ENCODE measurements around the gene SKIC3. TPM values are rescaled to one million over a fixed set of nuclear protein-coding genes. Genes with fewer than 3 reads are reported as not detected.

Gene SKIC3
- 93.0 and 102 TPM in 2 replicates for total RNA-seq (2022)
- Bru-seq, nascent RNA, result percentile 80 among the genes with signal in this experiment
- percentile 80 among the genes with signal in this experiment for BruChase-seq, experiment 1, labeled RNA remaining after a 6-hour chase
- BruChase-seq, experiment 2, labeled RNA remaining after a 2-hour chase, result percentile 80 among the genes with signal in this experiment
- long read RNA-seq, full-length matches to known transcripts, result 14 of 32 reads
- long read RNA-seq, partial matches to known transcripts, result 10 of 32 reads
- long read RNA-seq, other reads (novel, unspliced or antisense), result 8 of 32 reads

DNA sequence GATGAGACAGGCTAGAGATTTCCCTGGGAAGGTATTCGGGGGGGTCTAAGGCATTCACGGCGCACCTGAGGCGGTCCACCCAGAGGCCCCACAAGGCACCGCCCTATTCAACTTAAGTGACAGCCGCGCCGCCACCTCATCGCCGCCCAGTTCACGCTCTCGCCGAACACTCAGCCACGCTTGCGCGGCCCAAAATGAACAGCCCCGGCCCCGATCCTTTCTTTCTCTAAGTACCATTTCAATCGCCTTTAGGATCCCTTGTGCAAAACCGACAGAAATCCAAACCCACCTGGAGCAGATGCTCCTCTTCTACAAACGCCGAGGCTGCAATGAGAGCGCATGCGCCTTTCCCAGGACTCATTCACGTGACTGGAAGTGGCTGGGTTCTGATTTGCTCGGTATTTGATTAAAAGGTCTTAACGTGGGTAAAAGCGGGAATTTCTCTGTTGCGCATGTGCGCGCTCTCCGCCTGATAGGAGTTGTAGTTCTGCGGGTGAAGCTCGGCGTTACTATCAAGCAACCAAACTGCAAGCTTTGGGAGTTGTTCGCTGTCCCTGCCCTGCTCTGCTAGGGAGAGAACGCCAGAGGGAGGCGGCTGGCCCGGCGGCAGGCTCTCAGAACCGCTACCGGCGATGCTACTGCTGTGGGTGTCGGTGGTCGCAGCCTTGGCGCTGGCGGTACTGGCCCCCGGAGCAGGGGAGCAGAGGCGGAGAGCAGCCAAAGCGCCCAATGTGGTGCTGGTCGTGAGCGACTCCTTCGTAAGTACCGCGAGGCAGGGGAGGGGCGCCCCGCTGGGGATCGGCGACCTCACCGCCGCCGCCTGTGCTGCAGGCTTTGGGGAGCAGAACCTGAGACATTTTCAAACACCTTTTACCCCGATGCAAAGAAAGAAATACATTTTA, at the start of gene SKIC3, which contains the start of gene ARSK:
Gene SKIC3 (minus strand): TSS at position 331 of the 902 bp plus-strand sequence. CDS start 7,827 bp downstream, outside the sequence.
Gene ARSK (plus strand): TSS at position 455 of the 902 bp plus-strand sequence. CDS start 178 bp downstream, at position 633.
- TF ChIP-seq, protein P1, sequence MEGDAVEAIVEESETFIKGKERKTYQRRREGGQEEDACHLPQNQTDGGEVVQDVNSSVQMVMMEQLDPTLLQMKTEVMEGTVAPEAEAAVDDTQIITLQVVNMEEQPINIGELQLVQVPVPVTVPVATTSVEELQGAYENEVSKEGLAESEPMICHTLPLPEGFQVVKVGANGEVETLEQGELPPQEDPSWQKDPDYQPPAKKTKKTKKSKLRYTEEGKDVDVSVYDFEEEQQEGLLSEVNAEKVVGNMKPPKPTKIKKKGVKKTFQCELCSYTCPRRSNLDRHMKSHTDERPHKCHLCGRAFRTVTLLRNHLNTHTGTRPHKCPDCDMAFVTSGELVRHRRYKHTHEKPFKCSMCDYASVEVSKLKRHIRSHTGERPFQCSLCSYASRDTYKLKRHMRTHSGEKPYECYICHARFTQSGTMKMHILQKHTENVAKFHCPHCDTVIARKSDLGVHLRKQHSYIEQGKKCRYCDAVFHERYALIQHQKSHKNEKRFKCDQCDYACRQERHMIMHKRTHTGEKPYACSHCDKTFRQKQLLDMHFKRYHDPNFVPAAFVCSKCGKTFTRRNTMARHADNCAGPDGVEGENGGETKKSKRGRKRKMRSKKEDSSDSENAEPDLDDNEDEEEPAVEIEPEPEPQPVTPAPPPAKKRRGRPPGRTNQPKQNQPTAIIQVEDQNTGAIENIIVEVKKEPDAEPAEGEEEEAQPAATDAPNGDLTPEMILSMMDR (IDR thresholded peaks at IDR 0.05; ENCODE audit: unreplicated experiment), result peak; percentile 21
- peaks cover 11% of the 10 kb centered on the region for H3K4me1 Mint-ChIP-seq (ENCODE audit: low read depth, unreplicated experiment)
- CTCF ChIA-PET, result interaction anchor here (0.5 to 1.2 kb wide), 4 partner anchors 12 to 743 kb away, joined by 3 to 4 read pairs (median 4); no protein-coding TSS in a partner anchor
- peak within 1 kb of the TSS; percentile 93 for H3K4me3 Mint-ChIP-seq (ENCODE audit: low read depth, unreplicated experiment)
- TSS peak; percentile 59 for BruUV-seq (replicated peaks)
- DNase-seq, result peak; percentile 91
- no peaks in the 10 kb centered on the region for H3K27me3 Mint-ChIP-seq (ENCODE audit: unreplicated experiment)
- no peaks in the 10 kb centered on the region for H3K9me3 Mint-ChIP-seq (ENCODE audit: low read depth, unreplicated experiment)
- intact Hi-C loops (cut with micrococcal nuclease; ENCODE audit: unreplicated experiment), result no loop called here
- H3K27ac Mint-ChIP-seq (ENCODE audit: unreplicated experiment), result peak within 1 kb of the TSS; percentile 86
- H3K36me3 Mint-ChIP-seq (ENCODE audit: insufficient read depth, unreplicated experiment), result peaks cover 23% of the 10 kb centered on the region

DNA sequence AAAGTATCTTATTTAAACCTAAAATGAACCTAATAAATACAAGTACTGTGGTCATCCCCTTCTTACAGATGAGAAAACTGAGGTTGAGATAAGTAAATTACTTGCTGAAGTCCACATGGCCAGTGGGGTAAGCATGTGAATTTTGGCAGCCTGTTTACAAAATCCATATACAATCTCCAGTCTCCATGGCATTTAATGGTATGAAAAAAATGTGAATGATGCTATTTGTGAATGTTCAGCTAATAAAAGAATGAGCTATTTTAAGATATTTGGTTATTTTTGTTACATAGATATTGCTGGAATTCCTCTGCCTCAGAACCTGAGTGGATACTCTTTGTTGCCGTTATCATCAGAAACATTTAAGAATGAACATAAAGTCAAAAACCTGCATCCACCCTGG, 45.8 kb upstream of the SKIC3 start:
- no peak overlapping the region for H3K4me3 Mint-ChIP-seq (ENCODE audit: low read depth, unreplicated experiment)
- TF ChIP-seq, protein P1 (IDR thresholded peaks at IDR 0.05; ENCODE audit: unreplicated experiment), result no peak
- H3K4me1 Mint-ChIP-seq (ENCODE audit: low read depth, unreplicated experiment), result no peaks in the 10 kb centered on the region
- H3K36me3 Mint-ChIP-seq (ENCODE audit: insufficient read depth, unreplicated experiment), result no peaks in the 10 kb centered on the region
- H3K9me3 Mint-ChIP-seq (ENCODE audit: low read depth, unreplicated experiment), result no peaks in the 10 kb centered on the region
- no peak for DNase-seq
- H3K27me3 Mint-ChIP-seq (ENCODE audit: unreplicated experiment), result no peaks in the 10 kb centered on the region
- H3K27ac Mint-ChIP-seq (ENCODE audit: unreplicated experiment), result no peak overlapping the region
- intact Hi-C loops (cut with micrococcal nuclease; ENCODE audit: unreplicated experiment), result no loop called here
- CTCF ChIA-PET, result no interaction called here
- BruUV-seq (replicated peaks), result no TSS peak

DNA sequence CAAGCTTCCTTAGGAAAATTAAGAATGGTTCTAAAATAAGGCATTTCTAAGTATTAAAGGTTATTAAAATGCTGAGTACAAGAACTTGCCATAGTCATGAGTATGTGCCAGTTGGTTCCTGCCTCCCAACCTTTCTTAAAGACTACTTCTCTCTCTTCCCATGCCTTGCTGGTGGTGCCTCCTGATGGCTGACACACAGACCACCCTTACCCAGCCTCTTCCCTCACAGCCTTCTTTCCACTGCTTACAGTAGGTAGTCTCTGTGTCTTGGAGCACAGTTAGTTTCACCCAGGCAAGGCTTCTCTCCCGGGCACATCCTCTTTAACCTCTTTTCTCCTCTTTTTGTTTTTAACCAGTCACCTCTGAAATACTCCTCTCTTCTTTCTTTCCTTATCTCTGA, 44.5 kb upstream of the SKIC3 start:
- H3K9me3 Mint-ChIP-seq (ENCODE audit: low read depth, unreplicated experiment), result no peaks in the 10 kb centered on the region
- intact Hi-C loops (cut with micrococcal nuclease; ENCODE audit: unreplicated experiment), result no loop called here
- no peak overlapping the region for H3K4me3 Mint-ChIP-seq (ENCODE audit: low read depth, unreplicated experiment)
- no peaks in the 10 kb centered on the region for H3K27me3 Mint-ChIP-seq (ENCODE audit: unreplicated experiment)
- BruUV-seq (replicated peaks), result no TSS peak
- CTCF ChIA-PET, result no interaction called here
- H3K36me3 Mint-ChIP-seq (ENCODE audit: insufficient read depth, unreplicated experiment), result no peaks in the 10 kb centered on the region
- H3K27ac Mint-ChIP-seq (ENCODE audit: unreplicated experiment), result no peak overlapping the region
- DNase-seq, result no peak
- no peaks in the 10 kb centered on the region for H3K4me1 Mint-ChIP-seq (ENCODE audit: low read depth, unreplicated experiment)
- TF ChIP-seq, protein P1 (IDR thresholded peaks at IDR 0.05; ENCODE audit: unreplicated experiment), result no peak

DNA sequence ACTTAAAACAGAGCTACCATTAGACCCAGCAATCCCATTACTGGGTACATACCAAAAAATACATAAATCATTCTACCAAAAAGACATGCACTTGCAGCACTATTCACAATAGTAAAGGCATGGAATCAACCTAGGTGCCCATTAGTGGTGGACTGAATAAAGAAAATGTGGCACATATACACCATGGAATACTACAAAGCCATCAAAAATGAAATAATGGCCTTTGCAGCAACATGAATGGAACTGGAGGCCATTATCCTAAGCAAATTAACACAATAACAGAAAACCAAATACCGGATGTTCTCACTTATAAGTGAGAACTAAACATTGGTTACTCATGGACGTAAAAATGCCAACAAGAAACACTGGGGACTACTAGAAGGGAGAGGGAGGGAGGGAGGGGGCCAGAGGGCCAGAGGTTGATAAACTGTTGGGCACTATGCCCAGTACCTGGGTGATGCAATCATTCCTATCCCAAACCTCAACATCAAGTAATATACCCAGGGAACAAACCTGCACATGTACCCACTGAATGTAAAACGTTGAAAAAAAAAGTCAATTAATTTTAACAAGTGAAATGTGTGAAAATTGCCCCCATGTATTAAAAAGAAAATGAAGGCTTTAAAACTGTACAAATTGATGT, 40.6 kb upstream of the SKIC3 start:
- Mint-ChIP-seq H3K9me3 (ENCODE audit: low read depth, unreplicated experiment) (no peaks in the 10 kb centered on the region), H3K4me3 (ENCODE audit: low read depth, unreplicated experiment) (no peak overlapping the region), H3K27me3 (ENCODE audit: unreplicated experiment) (no peaks in the 10 kb centered on the region), H3K27ac (ENCODE audit: unreplicated experiment) (no peak overlapping the region), H3K36me3 (ENCODE audit: insufficient read depth, unreplicated experiment) (no peaks in the 10 kb centered on the region), H3K4me1 (ENCODE audit: low read depth, unreplicated experiment) (no peaks in the 10 kb centered on the region)
- CTCF ChIA-PET, result no interaction called here
- DNase-seq, result peak; percentile 7
- TF ChIP-seq, protein P1 (IDR thresholded peaks at IDR 0.05; ENCODE audit: unreplicated experiment), result no peak
- BruUV-seq (replicated peaks), result no TSS peak
- intact Hi-C loops (cut with micrococcal nuclease; ENCODE audit: unreplicated experiment), result no loop called here

Data from Calu3 (cell line).